K562 (cell line): Measurements from ENCODE around the gene KRTAP5-6.

Experiments used
- CTCF ChIP-seq, 3 experiments: IDR thresholded peaks in 2 of 3; conservative IDR thresholded peaks in 1 of 3; 2 replicates each; pipeline ENCODE4 v1.5.1; 2011 to 2012; ENCODE audit warnings: low read length in 3 of 3, mild to moderate bottlenecking in 3 of 3, control low read depth in 2 of 3, improper control_type of control experiment in 1 of 3, inconsistent platforms in 1 of 3, low read depth in 1 of 3, mixed read lengths in 1 of 3, moderate library complexity in 1 of 3; ENCODE audit not compliant: insufficient read depth in 2 of 3
- RBFOX2 ChIP-seq: fragments of 200-400 bp; formaldehyde crosslinking; IDR thresholded peaks from 2 replicates; pipeline ENCODE4 v1.6.1; 2017; ENCODE audit warnings: low read depth, mild to moderate bottlenecking, low read length, moderate library complexity
- SREBF1 ChIP-seq: fragments of 150-350 bp; IDR thresholded peaks from 2 replicates; pipeline ENCODE4 v1.6.1; 2014; ENCODE audit warnings: antibody characterized with exemption, low read depth, low read length, borderline replicate concordance

GRCh38 chr11:1742371-1742770, 45.4 kb downstream of the KRTAP5-6 start:
- TF ChIP-seq CTCF (IDR thresholded peaks at IDR 0.05 in 2 of 3, conservative IDR thresholded peaks at IDR 0.05 in 1 of 3; ENCODE audit: insufficient read depth in 2 of 3, low read depth in 1 of 3, low read length in 3 of 3), result no peak
- TF ChIP-seq RBFOX2, result no peak
- no peak for TF ChIP-seq SREBF1
